ENCODE data around the gene PRDM16. TPM values are rescaled to one million over a fixed set of nuclear protein-coding genes. Genes with fewer than 3 reads are reported as not detected.
A peak's percentile ranks its signal among the peaks of the same experiment; 100 is the strongest.

PRDM16 gene
- total RNA-seq, 1 experiment from 2014 or later: 5.3 TPM

GRCh38 chr1:3323021-3323795 is 254.2 kb downstream of the PRDM16 start:
- intact Hi-C loops (cut with micrococcal nuclease; ENCODE audit: unreplicated experiment): loop anchor here (5.0 kb wide), 2 partner anchors 34 to 311 kb away; no protein-coding TSS in a partner anchor
- peak overlapping the region; percentile 15; the same call in 1 of the 2 replicates for H3K4me3 ChIP-seq (ENCODE audit: low read depth, low read length)

GRCh38 chr1:3323796-3324703 is 255.0 kb downstream of the PRDM16 start:
- no peak for TF ChIP-seq CTCF (IDR thresholded peaks at IDR 0.05; ENCODE audit: insufficient read depth in 1 of 2, low read depth in 1 of 2, low read length in 1 of 2, severe bottlenecking in 1 of 2, unreplicated experiment in 1 of 2)
- POLR2A ChIA-PET: interaction anchor here (1.1 kb wide), 1 partner anchor 11 kb away, joined by 3 read pairs; no protein-coding TSS in a partner anchor
- Histone ChIP-seq H3K9me3 (no peaks in the 10 kb centered on the region), H3K4me1 (peaks cover 55% of the 10 kb centered on the region), H3K4me3 (ENCODE audit: low read depth, low read length) (no peak overlapping the region), H3K36me3 (ENCODE audit: control insufficient read depth, insufficient read depth, low read length) (no peaks in the 10 kb centered on the region), H3K27me3 (replicated peaks; ENCODE audit: control insufficient read depth, insufficient read depth, low read length) (no peaks in the 10 kb centered on the region)
- H3K9me3 Mint-ChIP-seq (ENCODE audit: unreplicated experiment): no peaks in the 10 kb centered on the region
- CTCF ChIA-PET: no interaction called here
- intact Hi-C loops (cut with micrococcal nuclease; ENCODE audit: unreplicated experiment): loop anchor here (5.0 kb wide), 2 partner anchors 33 to 312 kb away; no protein-coding TSS in a partner anchor
- no peak overlapping the region for H3K27ac Mint-ChIP-seq (ENCODE audit: unreplicated experiment)
- BruUV-seq (replicated peaks): no TSS peak
- H3K27me3 Mint-ChIP-seq (ENCODE audit: insufficient read depth, unreplicated experiment): no peaks in the 10 kb centered on the region
- peaks cover 7% of the 10 kb centered on the region for H3K36me3 Mint-ChIP-seq (ENCODE audit: insufficient read depth, unreplicated experiment)
- H3K4me3 Mint-ChIP-seq (ENCODE audit: unreplicated experiment): peak overlapping the region; percentile 27
- peaks cover 7% of the 10 kb centered on the region for H3K4me1 Mint-ChIP-seq (ENCODE audit: low read depth, unreplicated experiment)
- no peak for DNase-seq

More at GRCh38 chr1:3323021-3323795, 254.2 kb downstream of the PRDM16 start:
- TF ChIP-seq CTCF (IDR thresholded peaks at IDR 0.05; ENCODE audit: insufficient read depth in 1 of 2, low read depth in 1 of 2, low read length in 1 of 2, severe bottlenecking in 1 of 2, unreplicated experiment in 1 of 2): no peak
- Mint-ChIP-seq H3K4me3 (ENCODE audit: unreplicated experiment) (peak overlapping the region; percentile 56), H3K4me1 (ENCODE audit: low read depth, unreplicated experiment) (peaks cover 7% of the 10 kb centered on the region), H3K27me3 (ENCODE audit: insufficient read depth, unreplicated experiment) (no peaks in the 10 kb centered on the region), H3K9me3 (ENCODE audit: unreplicated experiment) (no peaks in the 10 kb centered on the region), H3K36me3 (ENCODE audit: insufficient read depth, unreplicated experiment) (peaks cover 7% of the 10 kb centered on the region), H3K27ac (ENCODE audit: unreplicated experiment) (no peak overlapping the region)
- H3K27me3 ChIP-seq (replicated peaks; ENCODE audit: control insufficient read depth, insufficient read depth, low read length): no peaks in the 10 kb centered on the region
- H3K36me3 ChIP-seq (ENCODE audit: control insufficient read depth, insufficient read depth, low read length): no peaks in the 10 kb centered on the region
- CTCF ChIA-PET: no interaction called here
- BruUV-seq (replicated peaks): TSS peak; percentile 33
- POLR2A ChIA-PET: interaction anchor here (1.1 kb wide), 1 partner anchor 10 kb away, joined by 3 read pairs; no protein-coding TSS in a partner anchor
- H3K4me1 ChIP-seq: peaks cover 64% of the 10 kb centered on the region
- peak; percentile 53 to 72 for DNase-seq
- H3K9me3 ChIP-seq: no peaks in the 10 kb centered on the region
